AG09319 (cell line): Measurements from ENCODE around the gene KDM5B.
"Not testable (repeated sequence)": the region's sequence is repeated elsewhere in the genome, so short reads cannot be mapped to it uniquely, and the experiment has no call there.

Experiments
- DNase-seq: peaks from one replicate; pipeline ENCODE4 v3.0.0-alpha.2; 2010; ENCODE audit warnings: low read depth; ENCODE audit errors: extremely low read depth
- TF ChIP-seq, protein P1 (sequence below): IDR thresholded peaks from 2 replicates; pipeline ENCODE4 v1.5.1; 2011; ENCODE audit warnings: low read depth, mild to moderate bottlenecking, inconsistent platforms, low read length, moderate library complexity

The KDM5B gene

DNA sequence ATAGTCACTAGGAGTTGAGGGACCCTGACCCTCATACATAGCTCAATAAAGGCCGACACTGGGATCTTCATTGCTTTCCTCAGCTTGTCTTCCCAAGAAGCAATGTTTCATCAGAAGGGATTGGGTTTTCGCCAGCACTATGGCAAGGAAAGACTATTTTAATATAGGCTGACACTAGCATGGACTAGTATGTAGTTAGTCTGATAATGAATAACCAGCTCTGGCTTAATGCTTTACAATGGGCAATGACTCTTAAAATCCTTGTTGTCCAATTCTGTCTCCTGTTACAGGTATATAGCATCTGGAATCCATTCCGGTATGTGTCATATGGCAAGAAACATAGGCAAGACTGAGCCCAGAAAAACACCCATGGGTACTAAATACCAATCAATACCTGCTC is 82.7 kb downstream of the KDM5B start:
- no peak for DNase-seq
- TF ChIP-seq, protein P1, sequence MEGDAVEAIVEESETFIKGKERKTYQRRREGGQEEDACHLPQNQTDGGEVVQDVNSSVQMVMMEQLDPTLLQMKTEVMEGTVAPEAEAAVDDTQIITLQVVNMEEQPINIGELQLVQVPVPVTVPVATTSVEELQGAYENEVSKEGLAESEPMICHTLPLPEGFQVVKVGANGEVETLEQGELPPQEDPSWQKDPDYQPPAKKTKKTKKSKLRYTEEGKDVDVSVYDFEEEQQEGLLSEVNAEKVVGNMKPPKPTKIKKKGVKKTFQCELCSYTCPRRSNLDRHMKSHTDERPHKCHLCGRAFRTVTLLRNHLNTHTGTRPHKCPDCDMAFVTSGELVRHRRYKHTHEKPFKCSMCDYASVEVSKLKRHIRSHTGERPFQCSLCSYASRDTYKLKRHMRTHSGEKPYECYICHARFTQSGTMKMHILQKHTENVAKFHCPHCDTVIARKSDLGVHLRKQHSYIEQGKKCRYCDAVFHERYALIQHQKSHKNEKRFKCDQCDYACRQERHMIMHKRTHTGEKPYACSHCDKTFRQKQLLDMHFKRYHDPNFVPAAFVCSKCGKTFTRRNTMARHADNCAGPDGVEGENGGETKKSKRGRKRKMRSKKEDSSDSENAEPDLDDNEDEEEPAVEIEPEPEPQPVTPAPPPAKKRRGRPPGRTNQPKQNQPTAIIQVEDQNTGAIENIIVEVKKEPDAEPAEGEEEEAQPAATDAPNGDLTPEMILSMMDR = no peak

DNA sequence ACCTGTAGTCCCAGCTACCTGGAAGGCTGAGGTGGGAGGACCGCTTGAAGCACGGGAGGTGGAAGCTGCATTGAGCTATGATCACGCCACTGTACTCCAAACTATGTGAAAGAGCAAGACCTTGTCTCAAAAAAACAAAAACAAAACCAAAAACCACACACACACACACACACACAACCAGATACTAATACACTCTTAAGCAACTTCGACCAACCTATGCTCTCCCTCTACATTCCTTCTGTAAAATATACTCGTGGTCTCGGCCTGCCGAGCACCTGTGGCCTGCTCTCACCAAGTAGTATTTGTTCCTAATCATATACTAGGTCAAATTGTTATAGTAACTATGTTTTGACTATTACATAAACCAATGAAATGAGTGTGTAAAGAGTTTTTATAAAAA is 84.5 kb downstream of the KDM5B start:
- TF ChIP-seq, protein P1 = no peak
- no peak for DNase-seq

DNA sequence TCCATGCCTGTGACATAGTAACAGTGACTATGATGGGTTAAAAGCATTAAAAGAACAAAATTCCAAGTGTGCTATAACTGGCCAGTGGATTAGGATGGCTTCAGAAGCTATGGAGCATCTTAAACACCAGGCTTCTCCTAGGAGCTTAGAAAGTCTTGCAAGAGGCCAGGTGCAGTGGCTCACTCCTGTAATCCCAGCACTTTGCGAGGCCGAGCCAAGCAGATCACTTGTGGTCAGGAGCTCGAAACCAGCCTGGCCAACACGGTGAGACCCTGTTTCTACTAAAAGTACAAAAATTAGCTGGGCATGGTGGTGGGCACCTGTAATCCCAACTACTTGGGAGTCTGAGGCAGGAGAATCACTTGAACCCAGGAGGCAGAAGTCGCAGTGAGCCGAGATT is 85.2 kb downstream of the KDM5B start:
- DNase-seq = not testable (repeated sequence)

DNA sequence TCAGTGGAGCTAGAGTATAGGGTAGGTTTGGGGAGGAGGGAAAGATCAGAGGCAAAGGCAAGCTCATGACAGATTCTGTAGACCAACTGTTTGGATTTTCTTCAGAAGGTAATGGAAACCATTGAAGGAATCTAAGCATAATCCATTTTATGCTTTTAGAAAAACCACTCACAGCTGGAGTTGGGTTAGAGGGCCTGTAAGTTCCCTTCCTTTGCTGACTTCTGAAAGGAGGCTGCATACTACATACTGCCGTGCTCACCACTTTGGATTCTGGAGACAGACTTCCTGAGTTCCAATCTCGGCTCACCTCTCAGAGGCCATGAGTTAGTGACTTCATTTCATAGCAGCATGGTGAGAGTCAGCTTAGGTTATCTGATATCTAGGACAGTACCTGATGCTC is 91.6 kb downstream of the KDM5B start:
- DNase-seq = no peak
- TF ChIP-seq, protein P1 = no peak

DNA sequence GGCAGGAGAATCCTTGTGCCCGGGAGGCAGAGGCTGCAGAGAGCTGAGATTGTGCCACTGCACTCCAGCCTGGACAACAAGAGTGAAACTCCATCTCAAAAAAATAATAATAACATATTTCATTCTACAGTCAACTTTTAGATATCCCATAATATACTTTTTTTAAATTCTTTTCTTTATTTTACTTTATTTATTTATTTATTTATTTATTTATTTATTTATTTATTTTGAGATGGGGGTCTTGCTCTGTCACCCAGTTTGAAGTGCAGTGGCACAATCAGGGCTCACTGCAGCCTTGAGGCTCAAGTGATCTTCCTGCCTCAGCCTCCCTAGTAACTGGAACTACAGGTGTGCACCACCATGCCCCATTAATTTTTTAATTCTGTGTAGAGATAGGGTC is 94.0 kb downstream of the KDM5B start:
- DNase-seq = not testable (repeated sequence)

DNA sequence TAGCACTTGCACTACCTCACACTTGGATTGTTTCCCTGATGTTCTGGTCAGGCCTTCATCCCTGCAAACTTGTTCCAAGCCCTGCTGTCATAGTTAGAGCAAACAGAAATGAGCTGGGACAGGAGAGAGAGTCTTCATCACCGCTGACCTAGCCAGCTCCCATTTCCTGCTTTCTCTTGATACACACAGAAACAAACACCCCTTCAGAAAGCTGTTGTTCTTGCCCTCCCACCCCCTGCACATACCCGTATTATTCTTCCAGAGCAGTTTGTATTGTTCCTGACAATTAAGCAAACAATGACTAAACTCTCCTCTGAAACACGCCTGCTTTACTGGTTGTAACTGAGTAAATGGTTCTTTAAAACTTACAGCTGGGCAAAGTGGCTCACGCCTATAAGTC is 95.1 kb downstream of the KDM5B start:
- no peak for DNase-seq
- TF ChIP-seq, protein P1 = no peak

DNA sequence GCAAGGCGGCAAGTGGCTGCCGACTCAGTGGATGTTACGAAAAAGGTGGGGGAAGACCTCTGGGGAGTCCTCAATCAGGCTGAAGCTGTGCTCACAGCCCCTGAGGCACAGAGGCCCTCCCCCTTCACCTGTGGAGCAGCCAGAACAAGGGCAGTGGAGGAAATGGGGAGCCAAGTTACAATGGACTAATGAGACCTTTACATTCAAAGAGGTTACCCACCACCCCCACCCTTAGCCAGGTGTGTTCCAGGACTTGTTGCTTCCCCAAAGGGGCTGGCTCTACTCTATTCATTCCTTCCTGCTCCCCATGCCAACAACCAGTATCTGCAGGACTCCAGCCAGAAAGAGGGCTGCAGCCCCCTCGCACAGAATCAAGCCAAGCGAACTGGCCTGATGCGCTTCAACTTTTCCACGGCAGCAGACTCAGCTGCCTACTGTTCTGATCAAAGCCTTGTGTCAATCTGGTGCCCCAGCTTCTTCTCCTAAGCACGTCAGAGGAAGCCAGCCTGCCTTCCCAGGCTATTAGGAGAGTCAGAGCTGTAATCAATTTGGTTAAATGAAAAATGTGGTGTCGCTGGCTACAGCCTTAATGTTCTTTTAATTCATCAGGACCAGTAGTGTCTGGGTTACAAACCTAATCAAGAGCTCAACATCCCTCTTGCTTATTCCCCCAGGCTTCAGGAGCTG is 96.1 kb downstream of the KDM5B start:
- no peak for DNase-seq
- TF ChIP-seq, protein P1 = no peak

DNA sequence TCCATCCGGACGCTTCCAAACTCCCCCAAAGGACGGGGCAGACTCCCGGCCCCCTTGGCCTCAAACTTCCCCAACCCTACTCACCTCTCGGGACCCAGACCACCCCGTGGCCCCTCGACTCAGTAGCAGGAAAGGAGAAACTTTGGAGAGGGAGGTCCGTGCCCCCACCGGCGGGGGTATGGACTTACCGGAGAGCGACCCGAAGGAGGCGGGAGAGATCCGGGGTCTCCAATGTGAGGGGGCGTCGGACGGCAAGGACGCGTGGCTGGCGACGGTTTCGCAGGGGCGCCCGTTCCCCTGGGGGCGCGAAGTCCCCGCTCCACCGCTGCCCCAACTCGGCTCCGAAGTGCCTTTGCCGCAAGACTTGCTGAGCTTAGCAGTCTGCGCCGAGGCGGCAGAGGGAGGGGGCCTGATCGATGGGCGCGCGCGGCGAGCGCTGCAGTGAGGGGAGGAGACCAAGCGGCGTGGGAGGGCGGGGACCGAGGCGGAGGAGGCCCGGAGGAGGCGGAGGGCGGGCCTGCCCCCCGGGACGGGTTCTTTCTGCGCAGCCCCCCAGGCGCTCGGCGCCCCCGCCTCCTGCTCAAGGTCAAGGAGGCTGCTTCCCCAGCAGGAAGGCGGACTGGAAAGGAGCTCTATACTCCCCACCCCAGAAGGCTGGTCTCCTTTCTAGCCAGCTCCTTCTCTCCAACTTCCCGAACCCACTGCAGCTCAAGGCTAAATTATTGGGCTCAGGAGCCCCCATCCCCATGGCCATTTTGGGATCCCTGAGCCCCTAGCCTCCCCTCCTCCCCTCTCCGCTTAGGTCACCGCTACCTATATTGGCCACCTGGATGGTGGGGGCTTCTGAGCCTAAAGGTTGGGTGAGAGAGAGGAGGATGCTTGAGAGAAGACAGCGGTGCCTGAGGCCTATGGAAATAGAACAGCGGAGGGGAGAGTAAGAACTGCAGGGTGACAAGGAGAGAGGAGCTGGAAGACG is 97.9 kb downstream of the KDM5B start, which contains the start of gene SYT2:
Gene SYT2, minus strand, starts transcription at position 385 of the 976 bp plus-strand sequence. CDS start 104,682 bp downstream, outside the sequence.
- DNase-seq = no peak
- TF ChIP-seq, protein P1 = no peak
